Activated T-helper 2 cell treated with anti-CD3 and anti-CD28 coated beads, Interferon-gamma antibody, Interleukin-2, Interleukin-4, amounts not matched to agents 10 μg/mL and 5 μg/mL and 100 μg/mL, durations not matched to agents 14 hours and 24 hours and 36 hours (primary cell): Measurements from ENCODE around the gene NRCAM. TPM values are rescaled to one million over a fixed set of nuclear protein-coding genes. Genes with fewer than 3 reads are reported as not detected.

Source experiments
- DNase-seq: peaks from one replicate; pipeline ENCODE4 v3.0.0; 2021; ENCODE audit warnings: low spot score
- H3K27ac Mint-ChIP-seq: one replicate; pipeline ENCODE4 v1.8.0; 2021; ENCODE audit warnings: mixed read lengths
- H3K27me3 Mint-ChIP-seq: one replicate; pipeline ENCODE4 v1.8.0; 2021; ENCODE audit warnings: low read depth, mixed read lengths
- H3K36me3 Mint-ChIP-seq: one replicate; pipeline ENCODE4 v1.8.0; 2021; ENCODE audit warnings: low read depth, mixed read lengths
- H3K4me1 Mint-ChIP-seq: one replicate; pipeline ENCODE4 v1.8.0; 2021; ENCODE audit warnings: low read depth, mixed read lengths
- H3K4me3 Mint-ChIP-seq: one replicate; pipeline ENCODE4 v1.8.0; 2021; ENCODE audit warnings: low read depth, mild to moderate bottlenecking, moderate library complexity, mixed read lengths
- H3K9me3 Mint-ChIP-seq: one replicate; pipeline ENCODE4 v1.8.0; 2021; ENCODE audit warnings: mixed read lengths
- intact Hi-C: fragments of 100-400 bp; cut with micrococcal nuclease; formaldehyde crosslinking; loops from one replicate; pipeline ENCODE4 v1.15.1; 2023
- total RNA-seq: library from RNA; stranded (reverse); gene quantifications from 2 replicates; pipeline ENCODE4 v1.2.3, GENCODE V29; 2022

Gene NRCAM
- total RNA-seq, 1 donor from 2014 or later: 0.05 TPM

DNA sequence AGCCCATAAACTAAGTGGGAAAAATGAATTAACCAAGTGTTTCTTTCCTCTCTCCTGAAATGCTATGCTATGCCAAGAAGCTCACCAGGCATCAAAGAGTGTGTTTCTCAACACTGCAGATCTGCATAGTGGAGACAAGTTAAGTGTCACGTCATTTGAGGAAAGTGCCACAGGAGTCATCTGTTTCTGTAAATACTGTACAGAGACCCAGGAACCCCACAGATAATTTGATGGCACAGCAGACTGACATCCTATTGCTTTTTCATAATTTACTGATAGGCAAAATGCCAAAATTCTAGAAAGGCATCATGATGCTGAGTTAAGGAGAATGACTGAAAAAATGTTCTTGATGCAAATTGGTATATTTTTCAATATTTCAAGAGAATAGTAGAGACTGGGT, 124.3 kb downstream of the NRCAM start:
- no peaks in the 10 kb centered on the region for H3K36me3 Mint-ChIP-seq
- H3K4me1 Mint-ChIP-seq: peaks cover 3% of the 10 kb centered on the region
- no peaks in the 10 kb centered on the region for H3K9me3 Mint-ChIP-seq
- no peak overlapping the region for H3K27ac Mint-ChIP-seq
- no peak for DNase-seq
- intact Hi-C loops: no loop called here
- no peak overlapping the region for H3K4me3 Mint-ChIP-seq
- peaks cover 2% of the 10 kb centered on the region for H3K27me3 Mint-ChIP-seq

DNA sequence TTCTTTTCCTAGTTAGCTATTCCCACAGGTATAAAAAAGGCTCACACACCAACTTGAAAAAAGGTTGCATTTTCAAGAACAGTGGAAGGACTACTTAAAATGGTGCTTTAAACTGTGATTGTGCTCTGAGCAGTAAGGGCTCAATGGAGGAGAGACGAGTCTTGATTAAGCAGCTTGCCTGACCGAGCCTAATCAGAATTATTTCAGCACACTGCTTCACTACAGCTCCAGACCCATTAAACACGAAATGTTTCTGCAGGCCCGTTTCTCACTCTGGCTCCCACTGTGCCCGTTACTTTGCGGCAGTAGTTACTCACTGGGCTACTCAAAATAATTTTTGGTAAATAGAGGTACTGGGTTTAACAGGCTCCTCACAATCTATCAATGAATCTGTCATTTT, 126.0 kb downstream of the NRCAM start:
- H3K9me3 Mint-ChIP-seq: no peaks in the 10 kb centered on the region
- H3K4me3 Mint-ChIP-seq: no peak overlapping the region
- peaks cover 2% of the 10 kb centered on the region for H3K27me3 Mint-ChIP-seq
- intact Hi-C loops: no loop called here
- peaks cover 3% of the 10 kb centered on the region for H3K4me1 Mint-ChIP-seq
- no peaks in the 10 kb centered on the region for H3K36me3 Mint-ChIP-seq
- DNase-seq: no peak
- no peak overlapping the region for H3K27ac Mint-ChIP-seq

DNA sequence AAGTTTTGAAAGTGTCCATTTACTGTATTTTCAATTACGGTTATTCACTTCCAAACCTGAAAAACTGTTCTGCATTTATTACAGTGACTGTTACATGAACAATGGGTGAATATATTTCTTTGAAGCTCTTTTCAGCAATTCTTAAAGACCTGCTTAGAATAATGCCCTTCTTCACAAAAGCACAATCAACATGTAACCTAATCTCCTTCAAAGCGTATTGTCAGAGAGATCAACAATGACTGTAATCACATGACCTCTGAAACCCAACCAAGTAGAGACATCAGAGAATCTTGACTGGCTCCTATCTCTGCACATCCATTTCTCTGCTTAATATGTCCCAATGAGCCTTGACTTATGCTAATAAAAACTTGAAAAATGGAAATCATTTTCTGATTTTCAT, 126.7 kb downstream of the NRCAM start:
- Mint-ChIP-seq H3K9me3 (no peaks in the 10 kb centered on the region), H3K27me3 (peaks cover 2% of the 10 kb centered on the region), H3K36me3 (no peaks in the 10 kb centered on the region), H3K4me1 (peaks cover 3% of the 10 kb centered on the region), H3K4me3 (no peak overlapping the region), H3K27ac (no peak overlapping the region)
- DNase-seq: no peak
- intact Hi-C loops: no loop called here

DNA sequence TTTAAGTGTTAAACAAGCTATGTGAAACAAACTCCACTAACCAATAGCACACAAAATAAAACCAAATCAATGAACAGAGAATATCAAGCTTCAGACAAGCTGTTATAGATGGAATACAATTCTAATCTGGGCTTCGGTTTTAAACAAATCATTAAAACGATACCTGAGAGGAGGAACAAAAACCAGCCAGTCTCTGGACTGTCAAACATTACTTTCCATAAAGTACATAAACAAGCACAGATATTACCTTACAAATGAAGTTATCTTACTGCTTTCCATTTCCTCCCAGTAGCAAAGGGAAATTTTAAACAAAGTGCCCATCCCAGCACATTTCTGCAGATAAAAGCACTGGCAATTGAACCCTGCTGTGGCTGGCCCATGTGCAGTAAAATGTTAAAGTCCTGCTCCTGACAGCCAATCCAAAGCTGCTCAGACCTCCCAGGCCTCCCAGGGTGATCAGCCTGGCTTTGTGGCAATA, 128.0 kb downstream of the NRCAM start:
- Mint-ChIP-seq H3K4me3 (no peak overlapping the region), H3K4me1 (peaks cover 3% of the 10 kb centered on the region), H3K27ac (no peak overlapping the region), H3K36me3 (no peaks in the 10 kb centered on the region), H3K9me3 (no peaks in the 10 kb centered on the region), H3K27me3 (peaks cover 2% of the 10 kb centered on the region)
- DNase-seq: no peak
- intact Hi-C loops: no loop called here

DNA sequence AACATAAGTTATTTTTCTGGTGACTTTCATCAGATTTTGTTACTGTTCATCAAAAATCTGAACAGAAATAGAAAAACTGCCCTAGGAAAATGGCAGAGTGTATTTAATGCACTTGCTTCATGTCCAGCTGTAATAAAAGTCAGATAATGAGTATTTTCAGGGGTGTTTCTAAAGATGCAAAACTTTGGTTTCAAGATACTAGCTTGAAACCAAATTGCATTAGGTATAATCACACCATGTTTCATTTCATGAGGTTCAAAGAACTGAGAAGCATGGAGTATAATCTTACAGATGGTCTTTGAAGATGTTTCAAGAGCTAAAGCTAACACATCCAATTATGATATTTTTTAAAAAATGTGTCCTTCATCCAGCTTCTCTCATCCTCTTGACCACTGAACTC, 128.9 kb downstream of the NRCAM start:
- Mint-ChIP-seq H3K4me1 (peaks cover 3% of the 10 kb centered on the region), H3K9me3 (no peaks in the 10 kb centered on the region), H3K27ac (no peak overlapping the region), H3K4me3 (no peak overlapping the region), H3K27me3 (peaks cover 2% of the 10 kb centered on the region), H3K36me3 (no peaks in the 10 kb centered on the region)
- DNase-seq: no peak
- intact Hi-C loops: no loop called here

DNA sequence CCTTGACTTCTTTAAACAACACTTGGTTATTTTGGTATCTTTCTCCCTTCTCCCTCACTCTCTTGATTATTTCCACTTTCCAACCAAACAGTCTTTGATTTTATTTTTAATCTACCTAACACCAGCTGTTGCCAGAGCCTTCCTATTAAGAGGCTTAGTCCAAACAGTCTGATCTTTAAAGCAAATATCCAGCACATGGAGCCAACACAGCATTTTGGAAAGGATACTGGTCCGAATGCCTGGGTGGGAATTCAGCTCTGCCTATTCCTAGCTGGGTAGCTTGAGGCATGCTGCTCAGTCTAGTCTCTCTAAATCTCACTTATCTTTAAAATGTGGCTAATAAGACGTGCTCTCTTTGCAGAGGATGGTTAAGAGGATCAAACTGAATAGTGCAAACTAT, 129.3 kb downstream of the NRCAM start:
- H3K9me3 Mint-ChIP-seq: no peaks in the 10 kb centered on the region
- no peak overlapping the region for H3K27ac Mint-ChIP-seq
- H3K27me3 Mint-ChIP-seq: peaks cover 2% of the 10 kb centered on the region
- H3K4me3 Mint-ChIP-seq: no peak overlapping the region
- H3K36me3 Mint-ChIP-seq: no peaks in the 10 kb centered on the region
- DNase-seq: no peak
- intact Hi-C loops: no loop called here
- peaks cover 3% of the 10 kb centered on the region for H3K4me1 Mint-ChIP-seq

DNA sequence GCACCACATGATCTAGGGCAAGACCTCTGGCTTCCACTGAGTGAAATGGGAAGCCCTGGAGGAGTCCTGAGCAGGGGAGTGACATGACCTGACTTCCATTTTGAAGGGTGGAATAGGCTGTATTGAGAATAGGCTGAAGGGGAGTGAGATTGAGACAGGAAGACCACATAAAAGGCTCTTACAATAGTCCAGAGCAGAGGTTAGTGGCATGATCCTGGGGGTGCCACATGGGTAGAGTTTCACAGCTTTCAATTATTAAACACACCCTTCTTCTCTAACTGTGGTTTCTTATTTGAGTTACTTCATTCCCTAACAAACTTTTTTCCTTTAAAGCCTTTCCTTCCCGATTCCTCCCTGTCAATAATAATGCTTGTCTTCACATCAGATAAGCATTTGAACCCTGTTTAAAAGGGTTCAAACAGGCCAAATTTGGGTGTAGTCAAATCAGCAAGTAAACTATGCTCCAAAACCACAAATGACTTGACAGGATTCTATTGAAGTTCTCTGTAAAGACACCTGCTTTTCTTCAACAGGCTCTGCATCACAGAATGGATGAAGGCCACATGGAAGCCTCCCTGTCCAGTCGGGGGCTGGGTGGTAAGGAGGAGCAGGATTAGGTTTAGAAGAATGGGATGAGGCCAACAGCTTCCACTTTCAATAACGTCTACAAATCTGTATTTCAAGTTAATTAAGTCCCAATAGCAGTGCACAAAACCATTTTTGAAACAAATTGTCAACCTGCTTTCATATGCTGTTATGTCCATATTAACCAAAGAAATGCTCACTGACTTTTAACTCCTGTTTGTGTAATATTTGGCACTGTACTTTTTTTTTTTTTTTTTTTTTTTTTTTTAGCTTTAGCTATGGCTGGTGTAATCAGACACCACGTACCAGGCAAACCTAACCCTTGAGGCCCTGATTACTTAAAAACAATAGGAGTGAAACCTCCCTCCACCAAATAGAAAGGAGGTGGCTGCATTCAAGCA, 131.9 kb downstream of the NRCAM start:
- Mint-ChIP-seq H3K4me1 (peaks cover 3% of the 10 kb centered on the region), H3K9me3 (no peaks in the 10 kb centered on the region), H3K36me3 (no peaks in the 10 kb centered on the region), H3K4me3 (no peak overlapping the region), H3K27me3 (peaks cover 2% of the 10 kb centered on the region), H3K27ac (no peak overlapping the region)
- intact Hi-C loops: no loop called here
- no peak for DNase-seq

DNA sequence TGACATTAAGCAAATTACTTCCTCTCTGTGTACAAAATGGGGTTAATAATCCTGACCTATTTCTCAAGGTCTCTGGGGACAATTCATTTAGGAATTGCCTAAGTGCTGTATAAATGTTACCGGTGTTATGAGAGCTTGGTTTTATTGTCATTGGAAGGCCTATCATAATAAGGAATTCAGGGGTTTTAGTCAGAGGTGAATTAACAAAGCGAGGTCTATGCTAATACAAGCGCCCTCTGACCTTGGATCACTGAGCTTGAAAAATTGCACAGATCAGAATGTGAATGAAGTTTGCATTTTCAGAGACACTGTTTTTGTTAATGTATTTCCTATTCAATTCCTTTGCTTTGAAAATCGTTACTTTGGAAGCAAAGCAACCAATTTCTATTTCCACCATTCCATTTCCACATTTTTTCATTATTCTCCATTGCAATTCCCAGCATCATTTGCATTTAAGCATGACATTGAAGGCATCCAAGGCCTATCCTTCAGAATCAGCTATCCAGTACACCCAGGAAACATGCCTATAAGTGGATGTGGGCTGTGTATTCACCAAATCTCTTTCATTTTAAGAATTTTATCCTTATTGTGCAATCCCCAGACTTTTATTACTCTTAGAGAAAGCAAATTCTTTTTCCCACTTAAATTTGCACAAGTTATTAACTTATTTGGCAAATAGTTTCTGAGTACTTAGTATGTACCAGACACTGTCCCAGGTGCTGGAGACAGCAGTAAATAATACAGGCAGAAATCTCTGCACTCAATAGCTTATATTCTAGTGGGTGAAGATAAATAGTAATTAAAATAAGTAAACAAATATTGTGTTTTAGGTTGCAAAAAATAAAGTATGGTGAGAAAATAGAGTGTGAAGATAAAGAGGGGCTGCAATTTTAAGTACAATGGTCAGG, 133.1 kb downstream of the NRCAM start:
- intact Hi-C loops: no loop called here
- Mint-ChIP-seq H3K4me1 (peaks cover 2% of the 10 kb centered on the region), H3K27ac (no peak overlapping the region), H3K27me3 (peaks cover 2% of the 10 kb centered on the region), H3K4me3 (no peak overlapping the region), H3K36me3 (no peaks in the 10 kb centered on the region), H3K9me3 (no peaks in the 10 kb centered on the region)
- no peak for DNase-seq

DNA sequence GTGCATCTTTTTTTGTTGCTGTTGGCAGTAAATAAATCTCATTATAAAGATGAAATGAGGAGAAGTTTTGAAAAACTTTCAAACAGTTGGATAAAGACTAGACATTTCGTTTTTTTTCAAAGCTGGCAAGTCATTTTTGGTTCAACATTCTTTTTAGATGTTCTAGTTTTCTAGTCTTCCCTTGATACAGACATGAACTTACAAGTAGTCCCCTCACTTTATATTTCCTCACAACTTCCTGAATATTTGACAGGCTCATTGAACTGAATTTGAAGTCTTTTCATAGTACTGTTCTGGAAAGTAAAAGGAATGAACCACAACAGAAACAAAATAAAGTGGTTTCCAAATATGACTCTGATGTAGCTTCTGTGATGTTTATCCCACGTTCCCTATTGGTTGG, 134.2 kb downstream of the NRCAM start:
- Mint-ChIP-seq H3K4me1 (no peaks in the 10 kb centered on the region), H3K9me3 (no peaks in the 10 kb centered on the region), H3K27ac (no peak overlapping the region), H3K27me3 (no peaks in the 10 kb centered on the region), H3K4me3 (no peak overlapping the region), H3K36me3 (no peaks in the 10 kb centered on the region)
- DNase-seq: no peak
- intact Hi-C loops: no loop called here

DNA sequence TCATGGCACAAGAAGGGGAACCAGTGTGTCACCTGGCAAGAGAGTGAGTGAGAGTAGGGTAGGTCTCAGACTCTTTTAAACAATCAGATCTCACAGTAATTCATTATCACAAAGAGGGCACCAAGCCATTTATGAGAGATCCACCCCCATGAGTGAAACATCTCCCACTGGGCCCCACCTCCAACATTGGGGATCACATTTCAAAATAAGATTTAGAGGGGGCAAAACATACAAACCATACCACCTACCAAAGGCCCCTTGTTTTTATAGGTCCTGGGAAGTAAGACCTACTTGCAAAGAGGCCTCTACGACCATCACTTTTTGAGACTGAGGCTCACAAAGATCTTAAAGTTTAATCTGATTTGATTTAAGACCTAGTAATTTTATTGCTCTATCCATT, 134.9 kb downstream of the NRCAM start:
- Mint-ChIP-seq H3K9me3 (no peaks in the 10 kb centered on the region), H3K36me3 (no peaks in the 10 kb centered on the region), H3K4me1 (no peaks in the 10 kb centered on the region), H3K27me3 (no peaks in the 10 kb centered on the region), H3K27ac (no peak overlapping the region), H3K4me3 (no peak overlapping the region)
- DNase-seq: no peak
- intact Hi-C loops: no loop called here

DNA sequence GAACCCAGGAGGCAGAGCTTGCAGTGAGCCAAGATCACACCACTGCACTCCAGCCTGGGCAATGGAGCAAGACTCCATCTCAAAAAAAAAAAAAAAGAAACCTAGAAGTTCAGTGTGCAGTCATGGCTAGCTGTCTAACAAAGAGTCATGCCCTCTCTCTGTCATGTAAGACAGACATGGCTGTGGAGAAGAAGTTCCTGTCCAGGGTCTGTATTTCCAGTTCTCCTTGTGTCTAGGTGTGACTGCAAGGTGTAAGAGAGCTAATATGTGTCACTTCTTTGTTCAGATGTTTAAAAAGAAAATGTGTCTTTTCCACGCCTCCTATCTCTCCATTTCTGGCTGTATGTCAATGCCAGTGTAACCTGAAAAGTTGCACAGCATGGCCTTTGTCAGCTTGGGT, 139.5 kb downstream of the NRCAM start:
- no peaks in the 10 kb centered on the region for H3K36me3 Mint-ChIP-seq
- H3K27me3 Mint-ChIP-seq: no peaks in the 10 kb centered on the region
- no peak overlapping the region for H3K4me3 Mint-ChIP-seq
- intact Hi-C loops: no loop called here
- no peaks in the 10 kb centered on the region for H3K9me3 Mint-ChIP-seq
- peaks cover 5% of the 10 kb centered on the region for H3K4me1 Mint-ChIP-seq
- H3K27ac Mint-ChIP-seq: no peak overlapping the region
- DNase-seq: no peak

DNA sequence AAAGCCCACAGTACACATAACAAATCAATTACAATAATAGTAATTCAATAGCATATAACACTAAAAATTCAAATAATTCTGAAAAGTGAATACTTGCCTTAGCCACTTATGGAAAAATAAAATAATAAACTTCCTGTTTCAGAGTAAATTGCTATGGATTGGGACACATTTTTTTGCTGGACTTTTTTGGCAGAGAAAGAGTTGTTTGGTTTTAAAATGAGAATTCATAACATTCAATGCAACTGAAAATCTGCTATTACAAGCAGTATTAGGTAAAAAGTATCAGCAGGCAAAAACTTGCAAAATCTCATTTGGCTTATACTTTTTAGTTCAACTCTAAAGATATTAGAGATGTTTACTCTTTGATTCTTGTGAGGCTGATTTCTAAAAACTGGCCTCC, 141.7 kb downstream of the NRCAM start:
- intact Hi-C loops: no loop called here
- Mint-ChIP-seq H3K27ac (no peak overlapping the region), H3K9me3 (no peaks in the 10 kb centered on the region), H3K4me3 (no peak overlapping the region), H3K4me1 (peaks cover 12% of the 10 kb centered on the region), H3K27me3 (no peaks in the 10 kb centered on the region), H3K36me3 (no peaks in the 10 kb centered on the region)
- no peak for DNase-seq

DNA sequence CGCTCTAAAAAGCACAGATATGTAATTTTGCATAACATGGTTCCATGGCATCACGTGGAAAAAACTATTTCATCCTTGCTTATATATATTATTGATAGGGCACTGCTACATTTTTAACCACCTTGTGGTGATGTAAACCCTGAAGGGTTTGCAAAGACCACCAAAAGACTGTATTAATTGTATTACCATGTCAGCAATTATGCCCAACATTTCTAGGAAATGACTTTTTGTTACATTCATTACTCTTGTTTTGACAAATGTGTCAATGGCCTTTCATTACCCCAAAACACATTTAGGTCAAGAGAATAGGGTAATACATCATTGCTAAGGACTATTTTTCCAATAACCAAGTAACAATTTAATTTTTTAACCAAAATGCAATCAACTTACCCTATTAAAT, 142.2 kb downstream of the NRCAM start:
- intact Hi-C loops: no loop called here
- no peaks in the 10 kb centered on the region for H3K9me3 Mint-ChIP-seq
- no peak overlapping the region for H3K27ac Mint-ChIP-seq
- peaks cover 15% of the 10 kb centered on the region for H3K4me1 Mint-ChIP-seq
- no peak for DNase-seq
- no peaks in the 10 kb centered on the region for H3K36me3 Mint-ChIP-seq
- no peaks in the 10 kb centered on the region for H3K27me3 Mint-ChIP-seq
- no peak overlapping the region for H3K4me3 Mint-ChIP-seq
